Measurements from ENCODE around the gene CYTH3. TPM values are rescaled to one million over a fixed set of nuclear protein-coding genes. Genes with fewer than 3 reads are reported as not detected.

CYTH3 gene
- total RNA-seq, 1 donor from 2014 or later: 25.5 TPM

- Histone ChIP-seq H3K4me3 (no peak overlapping the region), H3K27ac (replicated peaks) (no peak overlapping the region), H3K9me3 (replicated peaks) (no peaks in the 10 kb centered on the region), H3K27me3 (ENCODE audit: low read depth) (no peaks in the 10 kb centered on the region), H3K36me3 (peaks cover 34% of the 10 kb centered on the region), H3K4me1 (peaks cover 26% of the 10 kb centered on the region)
- intact Hi-C loops (cut with micrococcal nuclease): no loop called here
- TF ChIP-seq, protein P1, sequence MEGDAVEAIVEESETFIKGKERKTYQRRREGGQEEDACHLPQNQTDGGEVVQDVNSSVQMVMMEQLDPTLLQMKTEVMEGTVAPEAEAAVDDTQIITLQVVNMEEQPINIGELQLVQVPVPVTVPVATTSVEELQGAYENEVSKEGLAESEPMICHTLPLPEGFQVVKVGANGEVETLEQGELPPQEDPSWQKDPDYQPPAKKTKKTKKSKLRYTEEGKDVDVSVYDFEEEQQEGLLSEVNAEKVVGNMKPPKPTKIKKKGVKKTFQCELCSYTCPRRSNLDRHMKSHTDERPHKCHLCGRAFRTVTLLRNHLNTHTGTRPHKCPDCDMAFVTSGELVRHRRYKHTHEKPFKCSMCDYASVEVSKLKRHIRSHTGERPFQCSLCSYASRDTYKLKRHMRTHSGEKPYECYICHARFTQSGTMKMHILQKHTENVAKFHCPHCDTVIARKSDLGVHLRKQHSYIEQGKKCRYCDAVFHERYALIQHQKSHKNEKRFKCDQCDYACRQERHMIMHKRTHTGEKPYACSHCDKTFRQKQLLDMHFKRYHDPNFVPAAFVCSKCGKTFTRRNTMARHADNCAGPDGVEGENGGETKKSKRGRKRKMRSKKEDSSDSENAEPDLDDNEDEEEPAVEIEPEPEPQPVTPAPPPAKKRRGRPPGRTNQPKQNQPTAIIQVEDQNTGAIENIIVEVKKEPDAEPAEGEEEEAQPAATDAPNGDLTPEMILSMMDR (IDR thresholded peaks at IDR 0.05; ENCODE audit: borderline replicate concordance): no peak
- DNase-seq: no peak
Observed at GRCh38 chr7:6181136-6181535, 91.3 kb downstream of the CYTH3 start.

DNA sequence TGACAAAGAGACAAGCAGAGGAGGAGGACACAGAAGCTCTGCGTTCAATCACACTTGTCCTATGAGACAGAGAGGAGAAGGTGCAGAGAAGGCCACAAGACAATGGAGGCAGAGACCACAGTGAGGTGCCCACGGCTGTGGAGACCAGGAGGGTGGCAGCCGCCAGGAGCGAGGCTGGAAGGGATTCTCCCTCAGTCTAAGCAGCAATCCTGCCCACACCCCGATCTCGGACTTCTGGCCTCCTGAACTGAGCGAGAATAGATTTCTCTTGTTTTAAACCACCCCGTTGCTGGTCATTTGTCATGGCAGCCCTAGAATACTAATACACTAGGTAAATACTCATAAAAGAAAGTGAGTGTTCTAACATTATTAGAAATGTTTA, 92.1 kb downstream of the CYTH3 start:
- Histone ChIP-seq H3K27me3 (ENCODE audit: low read depth) (no peaks in the 10 kb centered on the region), H3K9me3 (replicated peaks) (no peaks in the 10 kb centered on the region), H3K36me3 (peaks cover 32% of the 10 kb centered on the region), H3K4me3 (no peak overlapping the region), H3K4me1 (peaks cover 34% of the 10 kb centered on the region), H3K27ac (replicated peaks) (no peak overlapping the region)
- intact Hi-C loops (cut with micrococcal nuclease): no loop called here
- no peak for DNase-seq
- TF ChIP-seq, protein P1 (IDR thresholded peaks at IDR 0.05; ENCODE audit: borderline replicate concordance): no peak

GRCh38 chr7:6179620-6180343, 92.6 kb downstream of the CYTH3 start:
- Histone ChIP-seq H3K27ac (replicated peaks) (no peak overlapping the region), H3K4me1 (peaks cover 38% of the 10 kb centered on the region), H3K4me3 (no peak overlapping the region), H3K27me3 (ENCODE audit: low read depth) (no peaks in the 10 kb centered on the region), H3K9me3 (replicated peaks) (no peaks in the 10 kb centered on the region), H3K36me3 (peaks cover 32% of the 10 kb centered on the region)
- DNase-seq: no peak
- TF ChIP-seq, protein P1 (IDR thresholded peaks at IDR 0.05; ENCODE audit: borderline replicate concordance): no peak
- intact Hi-C loops (cut with micrococcal nuclease): no loop called here

- Histone ChIP-seq H3K27ac (replicated peaks) (peak overlapping the region; percentile 58), H3K9me3 (replicated peaks) (no peaks in the 10 kb centered on the region), H3K27me3 (ENCODE audit: low read depth) (no peaks in the 10 kb centered on the region), H3K4me1 (peaks cover 38% of the 10 kb centered on the region), H3K36me3 (peaks cover 39% of the 10 kb centered on the region), H3K4me3 (peak overlapping the region; percentile 15)
- DNase-seq: no peak
- TF ChIP-seq, protein P1 (IDR thresholded peaks at IDR 0.05; ENCODE audit: borderline replicate concordance): no peak
- intact Hi-C loops (cut with micrococcal nuclease): no loop called here
Observed at GRCh38 chr7:6178298-6179029, 94.0 kb downstream of the CYTH3 start.

- DNase-seq: no peak
- peaks cover 65% of the 10 kb centered on the region for H3K4me1 ChIP-seq
- intact Hi-C loops (cut with micrococcal nuclease): no loop called here
- H3K4me3 ChIP-seq: no peak overlapping the region
- H3K27ac ChIP-seq (replicated peaks): peak overlapping the region; percentile 43
- TF ChIP-seq, protein P1 (IDR thresholded peaks at IDR 0.05; ENCODE audit: borderline replicate concordance): no peak
- H3K27me3 ChIP-seq (ENCODE audit: low read depth): no peaks in the 10 kb centered on the region
- H3K9me3 ChIP-seq (replicated peaks): no peaks in the 10 kb centered on the region
- H3K36me3 ChIP-seq: peaks cover 42% of the 10 kb centered on the region
Observed at GRCh38 chr7:6175645-6176044, 96.8 kb downstream of the CYTH3 start.

Measured in left ventricle myocardium inferior (tissue), 1 donor.